NCI-H146 treated with DMSO at 0.1 percent for 48 hours (cell line): ENCODE results near the gene RCC1.
A peak's percentile ranks its signal among the peaks of the same experiment; 100 is the strongest.
"Not testable (repeated sequence)": the region's sequence is repeated elsewhere in the genome, so short reads cannot be mapped to it uniquely, and the experiment has no call there.

Source experiments
- DNase-seq: peaks from one replicate; lab custom pipeline; 2025; ENCODE audit not compliant: unreplicated experiment; lab: John Stamatoyannopoulos, UW

The RCC1 gene

DNA sequence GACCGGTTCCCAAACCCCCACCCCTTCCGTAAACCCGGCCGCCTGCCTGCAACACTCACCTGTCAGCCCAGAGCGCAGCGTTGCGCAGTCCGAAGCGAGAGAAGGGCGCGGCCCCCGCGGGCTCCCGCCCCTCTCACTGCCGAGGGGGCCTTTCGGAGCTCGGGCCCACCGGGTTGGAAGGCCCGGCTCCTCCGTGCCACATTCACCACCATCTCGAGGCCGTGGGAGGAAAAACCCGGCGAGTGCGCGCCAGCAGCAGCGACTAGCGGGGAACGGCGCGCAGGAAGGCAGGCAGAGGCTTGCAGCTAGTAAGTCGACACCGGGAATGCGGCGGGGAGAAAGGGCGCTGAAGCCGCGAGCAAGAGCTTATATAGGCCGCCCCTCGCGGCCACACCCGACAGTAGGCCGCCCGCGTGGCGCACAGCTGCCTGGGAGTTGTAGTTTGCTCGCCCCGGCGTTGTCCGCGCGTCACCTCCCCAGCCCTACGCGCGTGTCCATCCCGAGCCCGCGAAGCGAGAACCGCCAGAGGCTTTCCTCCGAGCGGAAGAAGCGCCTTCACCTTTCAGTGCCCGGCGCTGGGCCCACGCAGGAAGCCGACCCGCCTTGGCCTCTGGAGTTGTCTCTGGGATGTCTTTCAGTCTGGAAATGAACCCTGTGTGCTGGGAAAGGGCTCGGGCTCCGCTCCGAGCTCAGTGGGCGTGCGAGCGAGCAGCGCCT is 75.8 kb downstream of the RCC1 start:
- peak; percentile 67 for DNase-seq

DNA sequence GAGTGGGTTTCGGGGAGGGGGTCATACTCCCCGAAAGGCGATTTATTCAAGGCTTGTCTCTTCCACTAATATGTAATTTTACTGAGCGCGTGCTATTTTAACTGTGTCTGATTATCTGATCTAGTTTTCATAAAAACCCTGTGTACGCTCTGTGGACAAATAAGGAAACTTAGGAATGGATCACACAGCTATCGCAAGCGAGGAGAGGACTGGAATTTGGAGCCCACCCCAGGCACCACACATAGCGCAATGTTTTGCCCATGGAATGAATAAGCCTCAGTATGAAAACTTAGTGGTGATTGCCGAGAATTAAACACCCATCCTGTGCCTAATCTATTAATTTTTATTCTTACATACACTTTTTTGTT is 76.4 kb downstream of the RCC1 start:
- DNase-seq = peak; percentile 47

DNA sequence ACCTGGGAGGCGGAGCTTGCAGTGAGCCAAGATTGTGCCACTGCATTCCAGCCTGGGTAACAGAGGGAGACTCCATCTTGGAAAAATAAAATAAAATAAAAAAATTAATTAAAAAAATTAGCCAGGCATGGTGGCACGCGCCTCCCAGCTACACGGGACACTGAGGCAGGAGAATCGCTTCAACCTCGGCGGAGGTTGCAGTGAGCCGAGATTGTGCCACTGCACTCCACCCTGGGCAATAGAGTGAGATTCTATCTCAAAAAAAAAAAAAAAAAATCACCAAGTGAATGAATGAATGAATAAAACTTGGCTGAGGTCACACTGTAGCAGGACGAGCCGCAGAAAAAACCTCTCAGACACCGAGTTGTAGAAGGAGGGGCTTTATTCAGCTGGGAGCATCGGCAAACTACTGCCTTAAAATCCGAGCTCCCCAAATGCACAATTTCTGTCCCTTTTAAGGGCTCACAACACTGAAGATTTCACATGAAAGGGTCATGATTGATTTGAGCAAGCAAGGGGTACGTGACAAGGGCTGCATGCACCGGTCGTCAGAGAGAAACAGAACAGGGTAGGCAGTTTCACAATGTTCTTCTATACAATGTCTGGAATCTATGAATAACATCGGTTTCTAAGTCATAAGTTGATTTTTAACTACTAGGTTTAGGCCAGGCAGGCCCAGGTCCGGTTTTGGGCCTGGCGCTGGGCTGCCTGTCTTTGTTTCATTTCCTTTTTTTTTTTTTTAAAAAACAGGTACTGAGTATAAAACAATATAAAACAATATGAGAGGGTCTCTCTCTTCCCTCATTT is 80.9 kb downstream of the RCC1 start:
- DNase-seq = not testable (repeated sequence)
